ENCODE data around the gene LHX5. TPM values are rescaled to one million over a fixed set of nuclear protein-coding genes. Genes with fewer than 3 reads are reported as not detected.

LHX5 gene
- total RNA-seq, 3 donors from 2014 or later = not detected

- H3K9me3 ChIP-seq = no peaks in the 10 kb centered on the region
- H3K36me3 ChIP-seq = no peaks in the 10 kb centered on the region
- no peak overlapping the region for H3K4me3 ChIP-seq
- no peak for TF ChIP-seq CTCF (IDR thresholded peaks at IDR 0.05)
- no peak for TF ChIP-seq POLR2A (IDR thresholded peaks at IDR 0.05)
- TF ChIP-seq POLR2AphosphoS5 (IDR thresholded peaks at IDR 0.05) = no peak
- H3K4me1 ChIP-seq = no peaks in the 10 kb centered on the region
- no peak overlapping the region for H3K27ac ChIP-seq
- intact Hi-C loops (cut with DNase I; ENCODE audit: low total_unique reads) = no loop called here
- H3K27me3 ChIP-seq = peaks cover 0 to 33% of the 10 kb centered on the region in 2 donors
- DNase-seq (ENCODE audit: low spot score in 2 of 2) = no peak
Measured at GRCh38 chr12:113456761-113457160, 14.9 kb downstream of the LHX5 start.

- H3K4me1 ChIP-seq = no peaks in the 10 kb centered on the region
- H3K27ac ChIP-seq = no peak overlapping the region
- H3K9me3 ChIP-seq = no peaks in the 10 kb centered on the region
- no peaks in the 10 kb centered on the region for H3K36me3 ChIP-seq
- TF ChIP-seq CTCF (IDR thresholded peaks at IDR 0.05) (no peak), POLR2AphosphoS5 (IDR thresholded peaks at IDR 0.05) (no peak), POLR2A (IDR thresholded peaks at IDR 0.05) (no peak)
- DNase-seq (ENCODE audit: low spot score in 2 of 2) = no peak
- intact Hi-C loops (cut with DNase I; ENCODE audit: low total_unique reads) = no loop called here
- peaks cover 0 to 27% of the 10 kb centered on the region in 2 donors for H3K27me3 ChIP-seq
- no peak overlapping the region for H3K4me3 ChIP-seq
Measured at GRCh38 chr12:113456199-113456598, 15.5 kb downstream of the LHX5 start.

- H3K27ac ChIP-seq = no peak overlapping the region
- H3K27me3 ChIP-seq = peaks cover 0 to 28% of the 10 kb centered on the region in 2 donors
- TF ChIP-seq CTCF (IDR thresholded peaks at IDR 0.05) (no peak), POLR2A (IDR thresholded peaks at IDR 0.05) (no peak), POLR2AphosphoS5 (IDR thresholded peaks at IDR 0.05) (no peak)
- no peak for DNase-seq (ENCODE audit: low spot score in 2 of 2)
- H3K9me3 ChIP-seq = no peaks in the 10 kb centered on the region
- H3K4me1 ChIP-seq = no peaks in the 10 kb centered on the region
- intact Hi-C loops (cut with DNase I; ENCODE audit: low total_unique reads) = no loop called here
- no peak overlapping the region for H3K4me3 ChIP-seq
- H3K36me3 ChIP-seq = no peaks in the 10 kb centered on the region
Measured at GRCh38 chr12:113453330-113453729, 18.3 kb downstream of the LHX5 start.

- Histone ChIP-seq H3K27ac (no peak overlapping the region), H3K9me3 (no peaks in the 10 kb centered on the region), H3K4me1 (no peaks in the 10 kb centered on the region), H3K4me3 (no peak overlapping the region), H3K27me3 (peaks cover 0 to 31% of the 10 kb centered on the region in 2 donors), H3K36me3 (no peaks in the 10 kb centered on the region)
- intact Hi-C loops (cut with DNase I; ENCODE audit: low total_unique reads) = no loop called here
- DNase-seq (ENCODE audit: low spot score in 2 of 2) = no peak
- no peak for TF ChIP-seq POLR2A (IDR thresholded peaks at IDR 0.05)
- no peak for TF ChIP-seq CTCF (IDR thresholded peaks at IDR 0.05)
- no peak for TF ChIP-seq POLR2AphosphoS5 (IDR thresholded peaks at IDR 0.05)
Measured at GRCh38 chr12:113452458-113452857, 19.2 kb downstream of the LHX5 start.

- intact Hi-C loops (cut with DNase I; ENCODE audit: low total_unique reads) = no loop called here
- H3K4me3 ChIP-seq = no peak overlapping the region
- peaks cover 0 to 6% of the 10 kb centered on the region in 2 donors for H3K9me3 ChIP-seq
- no peaks in the 10 kb centered on the region for H3K4me1 ChIP-seq
- no peak for TF ChIP-seq POLR2A (IDR thresholded peaks at IDR 0.05)
- no peak for TF ChIP-seq CTCF (IDR thresholded peaks at IDR 0.05)
- TF ChIP-seq POLR2AphosphoS5 (IDR thresholded peaks at IDR 0.05) = no peak
- H3K27me3 ChIP-seq = peaks cover 0 to 24% of the 10 kb centered on the region in 2 donors
- DNase-seq (ENCODE audit: low spot score in 2 of 2) = no peak
- H3K36me3 ChIP-seq = no peaks in the 10 kb centered on the region
- no peak overlapping the region for H3K27ac ChIP-seq
Measured at GRCh38 chr12:113449839-113450238, 21.8 kb downstream of the LHX5 start.

Measured in breast epithelium (tissue), 4 donors.